Transverse colon (tissue), 4 donors: ENCODE measurements around the gene TXN2.

Source experiments
- CTCF ChIP-seq, 5 experiments: fragments of 200-600 bp in 3 of 5; fragments of 450-650 bp in 2 of 5; sonication (generic) in 3 of 5; IDR thresholded peaks; 1 replicate in 2 of 5; 2 replicates in 3 of 5; pipeline ENCODE4 v1.5.1; 2016 to 2017; ENCODE audit warnings: antibody characterized with exemption in 5 of 5, inconsistent platforms in 3 of 5, mild to moderate bottlenecking in 2 of 5, moderate library complexity in 1 of 5
- EP300 ChIP-seq: sonication (generic); formaldehyde crosslinking; IDR thresholded peaks from one replicate; pipeline ENCODE4 v1.6.1; 2017; ENCODE audit warnings: antibody characterized with exemption, low read depth
- POLR2A ChIP-seq: fragments of 450-650 bp; IDR thresholded peaks from one replicate; pipeline ENCODE4 v1.6.1; 2016; ENCODE audit warnings: antibody characterized with exemption, mild to moderate bottlenecking, moderate library complexity
- POLR2AphosphoS5 ChIP-seq, 3 donors: sonication (generic); formaldehyde crosslinking; IDR thresholded peaks; one replicate each; pipeline ENCODE4 v1.6.1; 2016; ENCODE audit warnings: antibody characterized with exemption in 3 of 3

GRCh38 chr22:36432592-36433317, 48.7 kb downstream of the TXN2 start:
- TF ChIP-seq POLR2AphosphoS5 (IDR thresholded peaks at IDR 0.05) (no peak), CTCF (IDR thresholded peaks at IDR 0.05) (no peak), POLR2A (no peak), EP300 (no peak)
